ENCODE measurements around the gene YTHDC1.
"Not testable (repeated sequence)": the region's sequence is repeated elsewhere in the genome, so short reads cannot be mapped to it uniquely, and the experiment has no call there.

Gene YTHDC1

DNA sequence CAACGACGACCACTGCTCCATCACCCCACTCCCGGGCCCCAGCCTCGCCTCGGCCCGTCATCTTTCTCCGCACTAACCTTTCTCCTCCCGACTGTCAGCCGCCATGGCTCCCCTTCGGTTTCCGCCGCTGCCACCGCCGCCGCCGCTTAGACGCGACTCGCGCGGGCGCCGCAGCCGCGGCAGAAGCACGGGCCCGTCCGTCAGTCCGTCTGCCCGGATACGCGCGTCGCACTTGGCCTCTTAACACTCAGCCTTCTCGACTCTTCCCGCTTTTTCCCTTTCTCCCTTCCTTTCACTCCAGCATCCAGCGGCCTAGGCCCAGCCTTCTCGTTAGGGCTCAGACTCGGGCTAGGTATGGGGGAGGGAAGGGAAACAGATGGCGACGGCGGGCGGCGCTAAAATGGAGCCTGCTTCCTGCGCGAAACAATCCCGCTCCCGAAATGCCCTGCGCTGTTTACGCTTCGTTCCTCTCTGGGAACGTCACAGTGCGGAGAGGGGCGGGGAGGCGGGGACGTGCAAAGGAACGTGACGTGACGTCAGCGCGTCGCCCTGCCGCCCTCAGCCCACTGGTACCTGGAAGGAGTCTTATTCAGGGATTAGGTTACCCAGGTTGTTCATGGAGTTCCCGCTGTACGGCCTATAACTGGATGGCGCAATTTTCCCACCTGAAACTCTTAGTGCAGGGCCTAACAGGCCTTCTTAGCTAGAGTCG is at the start of gene YTHDC1:
Gene YTHDC1 (minus strand): TSS at position 442 of the 712 bp plus-strand sequence. CDS start 337 bp downstream, at position 105.
- DNase-seq (ENCODE audit: extremely low read depth in 1 of 2, low read depth in 1 of 2) = peak; percentile 83 to 94

GRCh38 chr4:68399306-68399705 is 49.4 kb upstream of the YTHDC1 start:
- no peak for DNase-seq (ENCODE audit: extremely low read depth in 1 of 2, low read depth in 1 of 2)

- no peak for DNase-seq (ENCODE audit: extremely low read depth in 1 of 2, low read depth in 1 of 2)
Observed at GRCh38 chr4:68396756-68397155, 46.9 kb upstream of the YTHDC1 start.

GRCh38 chr4:68391436-68391835 is 41.5 kb upstream of the YTHDC1 start:
- DNase-seq (ENCODE audit: extremely low read depth in 1 of 2, low read depth in 1 of 2) = no peak

- no peak for DNase-seq (ENCODE audit: extremely low read depth in 1 of 2, low read depth in 1 of 2)
Observed at GRCh38 chr4:68390205-68390935, 40.5 kb upstream of the YTHDC1 start.

DNA sequence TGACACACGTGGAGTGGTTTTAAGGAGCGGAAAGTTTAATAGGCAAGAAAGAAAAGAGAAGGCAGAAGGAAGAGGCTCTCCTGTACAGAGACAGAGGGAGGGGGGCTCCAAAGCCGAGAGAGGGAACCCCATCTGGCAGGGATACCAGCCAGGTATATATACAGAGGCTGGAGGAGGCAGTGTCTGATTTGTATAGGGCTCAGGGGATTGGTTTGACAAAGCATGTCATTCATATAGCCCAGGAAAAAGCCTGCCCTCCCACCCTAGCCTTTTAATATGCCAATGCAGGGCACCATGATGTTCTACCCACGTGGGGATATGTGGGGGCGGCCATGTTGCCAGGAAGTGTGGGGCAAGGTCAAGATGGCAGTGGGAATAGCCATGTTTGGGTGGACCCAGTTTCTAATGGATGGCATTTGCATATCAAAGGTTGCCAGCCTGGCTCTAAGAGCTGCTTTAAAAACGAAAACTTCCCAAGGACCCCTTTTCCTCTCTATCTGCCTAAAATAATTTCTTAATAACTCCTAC is 39.6 kb upstream of the YTHDC1 start:
- not testable (repeated sequence) for DNase-seq (ENCODE audit: extremely low read depth in 1 of 2, low read depth in 1 of 2)

DNA sequence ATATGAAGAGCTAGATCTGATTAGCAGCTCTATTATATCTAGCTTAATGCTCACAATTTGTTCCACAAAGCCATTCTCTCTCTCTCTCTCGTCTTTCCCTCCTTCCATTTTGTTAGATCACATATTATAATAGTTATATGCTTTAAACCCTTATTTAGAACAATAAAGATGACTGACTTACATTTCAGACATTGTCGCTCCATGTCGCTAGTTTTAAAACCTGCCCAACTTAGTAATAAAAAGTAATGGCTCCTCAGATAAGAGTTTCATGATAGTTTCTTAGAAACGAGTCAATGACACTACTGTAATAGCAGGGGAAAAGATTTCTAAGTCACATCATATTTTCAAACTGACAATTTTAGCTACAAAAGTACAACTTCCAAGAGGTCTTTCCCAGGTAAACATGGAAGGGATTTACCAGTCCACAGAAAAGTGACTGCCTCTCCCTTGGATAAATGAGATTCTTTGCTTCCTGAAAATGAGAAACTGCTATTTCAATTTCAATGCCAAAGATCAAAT is 38.5 kb upstream of the YTHDC1 start:
- DNase-seq (ENCODE audit: extremely low read depth in 1 of 2, low read depth in 1 of 2) = no peak

DNA sequence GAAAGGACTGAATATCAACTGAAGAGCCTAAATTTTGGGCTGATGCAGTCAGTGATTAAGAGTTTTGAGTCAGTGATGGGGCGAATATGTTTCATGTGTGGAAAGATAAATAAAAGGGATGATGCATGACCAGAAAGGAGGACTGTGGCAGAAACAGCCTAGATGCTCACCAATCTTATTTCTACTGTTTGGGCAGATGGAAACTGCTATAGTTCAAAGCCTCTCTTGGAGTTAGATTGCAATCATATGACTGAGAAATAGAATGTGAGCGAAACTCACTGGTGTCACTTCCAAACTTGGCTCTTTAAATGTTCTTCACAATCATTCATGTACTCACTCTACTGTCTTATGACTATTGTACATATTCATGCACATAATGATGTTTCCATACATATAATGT is 35.4 kb upstream of the YTHDC1 start:
- DNase-seq (ENCODE audit: extremely low read depth in 1 of 2, low read depth in 1 of 2) = no peak

DNA sequence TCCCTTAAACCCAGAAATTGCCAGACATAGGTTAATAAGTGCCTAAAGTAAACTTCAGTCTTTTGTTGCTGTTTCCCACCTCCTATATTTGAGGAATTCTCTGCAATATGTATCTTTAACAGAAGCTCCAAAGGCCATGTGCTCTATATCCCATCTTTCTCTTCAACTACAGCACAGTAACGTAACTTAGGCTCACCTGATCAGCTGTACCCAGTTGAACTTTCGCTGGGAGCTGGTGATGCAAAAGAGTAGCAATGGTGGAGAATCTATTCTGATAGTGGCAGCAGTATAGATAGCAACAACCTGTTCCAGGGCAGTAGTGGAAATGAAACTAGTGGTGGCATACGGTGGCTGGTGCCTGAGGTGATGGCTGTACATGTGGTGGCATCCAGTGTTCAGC is 33.2 kb upstream of the YTHDC1 start:
- DNase-seq (ENCODE audit: extremely low read depth in 1 of 2, low read depth in 1 of 2) = no peak

DNA sequence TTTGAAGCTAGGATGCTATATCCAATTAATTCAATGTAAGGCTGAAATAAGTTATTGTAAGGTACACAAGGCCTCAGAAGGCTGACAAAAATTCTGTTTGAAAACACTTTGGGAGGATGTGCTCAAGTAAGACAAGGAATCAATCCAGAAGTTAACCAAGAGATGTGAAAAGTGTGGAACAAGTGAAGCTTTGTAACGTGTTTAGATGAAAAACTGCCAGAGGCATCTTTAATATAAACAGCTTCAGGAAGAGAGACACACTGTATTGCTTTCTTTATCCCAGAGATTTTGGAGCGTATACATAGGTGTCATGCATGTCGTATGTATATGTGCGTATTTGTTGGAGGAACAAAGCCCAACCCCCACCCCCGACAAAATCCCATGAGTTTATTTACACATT is 28.3 kb upstream of the YTHDC1 start:
- no peak for DNase-seq (ENCODE audit: extremely low read depth in 1 of 2, low read depth in 1 of 2)

DNA sequence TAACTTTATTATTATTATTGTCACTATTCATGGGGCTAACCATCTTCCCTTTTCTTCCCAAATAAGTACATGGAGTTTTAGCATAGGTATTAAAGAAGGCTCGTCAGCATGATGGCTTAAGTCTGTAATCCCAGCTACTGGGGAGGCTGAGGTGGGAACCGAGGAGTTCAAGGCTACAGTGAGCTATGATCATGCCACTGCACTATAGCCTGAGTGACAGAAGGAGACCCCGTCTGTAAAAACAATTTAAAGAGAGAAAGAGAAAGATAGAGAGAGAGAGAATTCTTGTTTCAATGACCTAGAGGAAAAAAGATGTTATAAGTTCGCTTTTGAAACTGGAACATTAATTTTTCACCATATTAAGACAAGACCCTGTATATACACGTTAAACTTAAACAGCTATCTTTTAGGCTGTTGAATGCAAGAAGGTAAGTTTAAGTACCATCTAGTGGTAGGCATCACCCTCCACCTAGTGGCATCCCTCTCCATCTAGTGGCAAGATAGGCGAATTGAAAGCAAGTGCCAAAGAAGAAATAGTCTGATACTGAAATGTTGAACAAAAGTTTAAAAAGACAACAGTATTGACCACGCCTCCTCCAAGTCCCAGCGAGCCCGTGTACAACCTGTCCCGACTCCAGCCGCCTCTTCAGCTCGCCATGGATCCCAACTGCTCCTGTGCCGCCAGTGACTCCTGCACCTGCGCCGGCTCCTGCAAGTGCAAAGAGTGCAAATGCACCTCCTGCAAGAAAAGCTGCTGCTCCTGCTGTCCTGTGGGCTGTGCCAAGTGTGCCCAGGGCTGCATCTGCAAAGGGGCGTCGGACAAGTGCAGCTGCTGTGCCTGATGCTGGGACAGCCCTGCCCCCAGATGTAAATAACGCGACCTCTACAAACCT is 26.0 kb upstream of the YTHDC1 start:
- peak in 1 of 2 donors; percentile 11 for DNase-seq (ENCODE audit: extremely low read depth in 1 of 2, low read depth in 1 of 2)

- peak; percentile 31 to 43 for DNase-seq (ENCODE audit: extremely low read depth in 1 of 2, low read depth in 1 of 2)
Observed at GRCh38 chr4:68373513-68373912, 23.6 kb upstream of the YTHDC1 start.

- DNase-seq (ENCODE audit: extremely low read depth in 1 of 2, low read depth in 1 of 2) = no peak
Observed at GRCh38 chr4:68372588-68372987, 22.7 kb upstream of the YTHDC1 start.

DNA sequence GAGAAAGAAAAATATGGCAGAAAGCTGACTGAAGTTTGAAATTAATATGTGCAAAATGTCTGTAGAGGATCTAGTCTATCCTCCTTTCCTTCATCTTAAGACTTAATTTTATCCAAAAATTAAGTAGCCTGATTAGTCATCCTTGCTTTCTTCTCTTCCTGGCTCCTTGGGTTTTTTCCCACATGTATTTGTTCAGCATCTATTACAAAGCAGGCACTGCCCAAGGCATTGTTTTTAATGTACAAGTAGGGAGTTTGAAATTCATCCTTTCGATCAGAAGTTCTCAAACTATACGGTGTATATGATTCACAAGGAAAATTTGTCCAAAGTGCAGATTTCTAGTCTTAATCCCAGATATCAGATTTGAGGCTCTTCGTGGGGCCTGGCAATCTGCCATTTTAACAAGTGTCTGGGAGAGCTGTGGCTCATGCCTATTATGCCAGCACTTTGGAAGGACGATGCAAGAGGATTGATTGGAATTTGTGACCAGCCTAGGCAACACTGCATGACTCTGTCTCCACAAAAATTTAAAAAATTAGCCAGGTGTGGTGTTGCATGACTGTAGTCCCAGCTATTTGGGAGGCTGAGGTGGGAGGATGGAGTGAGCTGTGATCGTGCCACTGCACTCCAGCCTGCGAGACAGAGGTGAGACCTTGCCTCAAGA is 19.4 kb upstream of the YTHDC1 start:
- DNase-seq (ENCODE audit: extremely low read depth in 1 of 2, low read depth in 1 of 2) = no peak

DNA sequence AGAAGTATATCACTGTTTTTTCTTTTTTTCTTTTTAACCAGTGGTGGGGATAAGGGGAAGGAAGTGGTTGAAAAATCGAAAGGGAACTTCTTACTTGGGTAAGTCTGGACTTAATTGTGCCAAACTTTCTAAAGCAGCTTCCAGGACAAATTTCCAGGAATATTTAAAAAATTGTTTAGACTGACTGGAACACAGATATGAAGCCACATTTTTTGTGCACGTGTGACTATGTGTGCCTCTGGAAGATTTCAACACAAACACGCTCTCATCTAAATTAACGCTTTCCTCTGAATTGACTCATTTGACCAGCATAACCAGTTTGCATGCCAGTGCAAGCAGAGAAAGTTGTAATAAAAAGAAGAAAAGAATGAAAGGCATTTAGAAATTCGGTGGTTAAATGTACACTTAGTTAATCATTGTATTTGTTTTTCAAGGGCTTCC is 18.8 kb upstream of the YTHDC1 start:
- DNase-seq (ENCODE audit: extremely low read depth in 1 of 2, low read depth in 1 of 2) = no peak

GRCh38 chr4:68367835-68368234 is 17.9 kb upstream of the YTHDC1 start:
- DNase-seq (ENCODE audit: extremely low read depth in 1 of 2, low read depth in 1 of 2) = no peak

- DNase-seq (ENCODE audit: extremely low read depth in 1 of 2, low read depth in 1 of 2) = no peak
Observed at GRCh38 chr4:68366600-68366999, 16.7 kb upstream of the YTHDC1 start.

DNA sequence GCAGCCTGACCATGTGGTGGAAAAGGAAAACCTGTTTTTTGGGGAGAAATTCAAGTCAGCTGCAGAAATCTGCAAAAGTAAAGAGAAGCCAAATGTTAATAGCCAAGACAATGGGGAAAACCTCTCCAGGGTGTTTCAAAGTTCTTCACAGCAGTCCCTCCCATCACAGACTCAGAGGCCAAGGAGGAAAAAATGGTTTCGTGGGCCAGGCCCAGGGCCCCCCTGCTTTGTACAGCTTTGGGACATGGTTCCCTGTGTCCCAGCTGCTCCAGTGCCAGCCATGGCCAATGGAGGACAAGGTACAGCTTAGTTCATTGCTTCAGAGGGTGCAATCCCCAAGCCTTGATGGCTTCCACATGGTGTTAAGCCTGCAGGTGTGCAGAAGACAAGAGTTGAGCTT is 15.2 kb upstream of the YTHDC1 start:
- no peak for DNase-seq (ENCODE audit: extremely low read depth in 1 of 2, low read depth in 1 of 2)

- DNase-seq (ENCODE audit: extremely low read depth in 1 of 2, low read depth in 1 of 2) = no peak
Observed at GRCh38 chr4:68361146-68361589, 11.3 kb upstream of the YTHDC1 start.
